ENCODE data around the gene PCIF1.
"Not testable (repeated sequence)": the region's sequence is repeated elsewhere in the genome, so short reads cannot be mapped to it uniquely, and the experiment has no call there.

PCIF1 gene

DNA sequence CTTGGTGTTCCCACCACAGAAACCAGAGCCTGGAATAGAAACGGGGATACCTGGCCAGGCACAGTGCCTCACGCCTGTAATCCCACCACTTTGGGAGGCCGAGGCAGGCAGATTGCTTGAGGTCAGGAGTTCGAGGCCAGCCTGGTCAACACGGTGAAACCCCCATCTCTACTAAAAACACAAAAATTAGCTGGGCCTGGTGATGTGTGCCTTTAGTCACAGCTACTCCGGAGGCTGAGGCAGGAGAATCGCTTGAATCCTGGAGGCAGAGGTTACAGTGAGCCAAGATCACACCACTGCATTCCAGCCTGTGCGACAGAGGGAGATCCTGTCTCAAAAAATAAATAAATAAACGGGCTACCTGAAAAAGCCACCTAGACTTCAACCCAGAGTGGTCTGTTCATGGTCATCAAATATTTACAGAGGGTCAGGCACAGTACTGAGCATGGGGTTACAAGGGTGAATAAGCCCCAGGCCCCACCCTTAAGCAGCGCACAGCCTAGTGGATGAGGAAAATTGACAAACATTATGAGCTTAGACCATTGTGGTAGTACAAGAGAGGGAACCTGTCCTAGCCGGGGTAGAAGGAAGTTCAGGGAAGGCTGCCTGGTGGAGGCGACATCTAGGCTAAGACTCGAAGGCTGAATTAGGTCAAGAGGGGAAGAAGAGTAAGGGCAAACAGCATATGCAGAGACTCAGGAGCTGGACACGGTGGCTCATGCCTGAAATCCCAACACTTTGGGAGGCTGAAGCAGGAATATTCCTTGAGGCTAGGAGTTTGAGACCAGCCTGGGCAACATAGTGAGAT lies 7.2 kb upstream of the PCIF1 start:
- Mint-ChIP-seq H3K9me3 (no peaks in the 10 kb centered on the region), H3K36me3 (ENCODE audit: low read depth) (no peaks in the 10 kb centered on the region), H3K4me1 (ENCODE audit: low read depth) (peaks cover 3% of the 10 kb centered on the region), H3K27ac (no peak overlapping the region), H3K27me3 (ENCODE audit: low read depth) (peaks cover 8% of the 10 kb centered on the region), H3K4me3 (no peak overlapping the region)

DNA sequence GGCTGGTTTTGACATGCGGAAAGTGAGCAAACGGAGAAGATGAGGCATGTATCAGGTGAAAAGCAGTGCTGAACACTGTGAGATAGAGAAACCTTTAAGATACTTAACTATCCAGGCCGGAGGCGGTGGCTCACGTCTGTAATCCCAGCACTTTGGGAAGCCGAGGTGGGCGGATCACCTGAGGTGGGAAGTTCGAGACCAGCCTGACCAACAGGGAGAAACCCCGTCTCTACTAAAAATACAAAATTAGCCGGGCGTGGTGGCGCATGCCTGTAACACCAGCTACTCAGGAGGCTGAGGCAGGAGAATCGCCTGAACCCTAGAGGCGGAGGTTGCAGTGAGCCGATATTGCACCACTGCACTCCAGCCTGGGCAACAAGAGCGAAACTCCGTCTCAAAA lies 2.8 kb upstream of the PCIF1 start:
- not testable (repeated sequence) for H3K9me3 Mint-ChIP-seq, H3K27ac Mint-ChIP-seq

DNA sequence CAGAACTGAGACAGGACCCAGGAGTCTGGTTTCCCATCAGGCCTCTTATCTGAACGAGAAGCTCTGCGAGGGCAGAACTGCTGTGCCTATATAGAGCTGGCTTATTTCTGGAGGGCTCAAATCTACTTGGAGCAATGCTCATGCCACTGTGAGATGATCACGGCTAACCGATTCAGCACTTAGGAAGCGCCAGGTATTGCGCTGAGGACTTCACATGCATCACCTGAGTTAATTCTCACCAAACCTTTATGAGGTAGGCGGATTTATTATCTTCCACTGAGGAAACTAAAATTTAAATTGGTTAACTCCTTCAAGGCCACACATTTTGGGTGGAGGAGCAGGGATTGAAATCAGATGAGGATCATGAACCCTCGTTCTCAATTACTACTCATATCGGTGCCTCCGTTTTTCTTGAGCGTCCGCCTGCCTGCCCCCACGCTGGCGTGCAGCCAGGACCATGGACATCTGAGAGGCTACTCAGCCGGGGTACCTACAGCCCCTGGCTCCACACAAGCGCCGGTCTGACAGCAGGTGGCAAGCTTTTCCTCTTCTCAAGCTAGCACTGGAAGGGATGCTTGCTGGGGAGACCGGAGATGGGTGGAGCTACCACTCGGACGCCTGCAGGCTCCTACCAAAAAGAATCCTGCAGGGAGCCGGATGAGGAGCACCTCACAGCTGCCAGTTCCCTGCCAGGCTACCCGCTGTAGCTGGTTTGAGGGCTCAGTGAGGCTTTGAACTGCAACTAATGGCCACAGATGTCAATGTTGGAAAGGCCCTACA lies 1.0 kb upstream of the PCIF1 start:
- H3K9me3 Mint-ChIP-seq = no peaks in the 10 kb centered on the region

More for the DNA sequence above, 2.8 kb upstream of the PCIF1 start:
- H3K27me3 Mint-ChIP-seq (ENCODE audit: low read depth); H3K4me3 Mint-ChIP-seq; H3K4me1 Mint-ChIP-seq (ENCODE audit: low read depth); H3K36me3 Mint-ChIP-seq (ENCODE audit: low read depth): not testable (repeated sequence)

DNA sequence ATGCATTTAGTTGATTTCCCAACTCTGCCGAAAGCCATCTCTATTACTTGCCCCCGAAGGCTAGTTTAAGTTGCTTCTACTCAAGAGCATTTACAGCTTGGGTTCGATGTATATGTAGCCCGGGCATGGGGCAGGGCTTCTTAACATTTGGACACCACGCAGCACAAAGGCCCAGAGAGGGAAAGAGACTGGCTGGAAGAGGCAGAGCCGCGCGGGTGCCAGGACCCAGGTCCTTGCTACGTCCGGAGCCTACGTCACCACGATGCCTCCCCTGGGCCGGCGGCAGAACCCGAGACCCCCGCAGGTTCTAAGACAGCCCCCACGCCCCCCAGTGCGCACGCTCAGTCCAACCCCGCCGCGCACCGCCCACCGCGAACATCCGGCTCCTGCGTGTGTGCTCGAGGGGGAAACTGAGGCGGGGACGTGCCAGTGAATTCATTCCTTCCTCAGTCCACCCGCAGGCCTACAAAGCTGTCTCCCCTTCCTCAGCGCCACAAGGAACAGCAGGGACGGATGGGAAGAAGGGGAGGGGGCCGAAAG lies 367 bp upstream of the PCIF1 start:
- Mint-ChIP-seq H3K27me3 (ENCODE audit: low read depth) (no peaks in the 10 kb centered on the region), H3K9me3 (no peaks in the 10 kb centered on the region), H3K4me3 (peak overlapping the region; percentile 91), H3K4me1 (ENCODE audit: low read depth) (peaks cover 19% of the 10 kb centered on the region), H3K36me3 (ENCODE audit: low read depth) (peaks cover 17% of the 10 kb centered on the region), H3K27ac (peak overlapping the region; percentile 98)

More for the DNA sequence above, 1.0 kb upstream of the PCIF1 start:
- Mint-ChIP-seq H3K4me3 (peak overlapping the region; percentile 91), H3K27ac (peak overlapping the region; percentile 98), H3K4me1 (ENCODE audit: low read depth) (peaks cover 18% of the 10 kb centered on the region), H3K36me3 (ENCODE audit: low read depth) (peaks cover 14% of the 10 kb centered on the region), H3K27me3 (ENCODE audit: low read depth) (no peaks in the 10 kb centered on the region)

DNA sequence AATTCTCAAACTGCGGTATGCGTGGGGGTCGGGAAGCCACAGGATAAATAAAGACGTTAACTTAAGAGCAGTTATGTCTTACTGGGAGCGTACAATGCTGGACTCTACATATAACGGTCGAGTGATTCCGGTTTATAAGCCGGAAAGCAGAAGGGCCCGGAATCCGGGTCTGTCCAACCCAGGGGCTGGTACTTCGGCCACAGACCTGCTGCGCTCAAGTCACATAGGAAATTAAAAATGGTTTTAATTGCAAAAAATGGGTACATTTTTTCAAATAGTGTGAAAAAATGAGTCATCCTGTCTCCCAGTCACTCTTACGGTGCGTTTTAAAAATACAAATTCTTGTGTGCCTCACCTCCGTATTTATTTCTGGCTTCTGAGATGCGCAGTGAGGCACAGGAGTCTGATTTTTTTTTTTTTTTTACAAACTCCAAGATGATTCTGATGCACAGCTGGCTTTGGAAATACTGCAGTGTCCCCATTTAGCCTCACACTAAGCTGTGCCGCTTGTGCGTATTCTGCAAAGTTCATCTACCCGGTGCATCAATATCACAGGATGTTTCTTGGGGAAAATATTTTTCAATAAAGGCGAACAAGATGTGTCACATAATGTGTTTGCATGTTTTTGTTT lies 1.0 kb downstream of the PCIF1 start:
- Mint-ChIP-seq H3K27me3 (ENCODE audit: low read depth) (no peaks in the 10 kb centered on the region), H3K4me1 (ENCODE audit: low read depth) (peaks cover 23% of the 10 kb centered on the region), H3K36me3 (ENCODE audit: low read depth) (peaks cover 24% of the 10 kb centered on the region)

DNA sequence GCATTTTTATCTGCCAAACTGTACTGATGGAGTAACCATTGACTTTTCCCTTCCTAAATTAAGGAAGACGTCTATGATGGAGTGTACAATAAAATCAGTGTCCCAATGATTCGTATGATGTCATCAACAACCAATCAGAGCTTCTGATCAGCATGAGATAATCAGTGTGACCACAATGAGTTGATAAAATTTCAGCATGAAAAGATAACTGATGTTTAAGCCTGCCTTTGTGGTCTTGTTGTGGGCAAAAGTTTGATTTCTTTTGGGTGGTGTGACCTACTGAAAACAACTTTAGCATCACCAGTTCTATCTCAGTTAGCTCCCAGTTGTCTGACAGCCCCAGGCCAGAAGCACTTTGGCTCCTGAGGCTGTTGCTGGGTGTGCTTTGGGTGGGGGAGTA lies 3.3 kb downstream of the PCIF1 start:
- H3K27me3 Mint-ChIP-seq (ENCODE audit: low read depth) = no peaks in the 10 kb centered on the region
- no peaks in the 10 kb centered on the region for H3K9me3 Mint-ChIP-seq
- H3K36me3 Mint-ChIP-seq (ENCODE audit: low read depth) = peaks cover 25% of the 10 kb centered on the region
- peak overlapping the region; percentile 43 for H3K27ac Mint-ChIP-seq
- peaks cover 23% of the 10 kb centered on the region for H3K4me1 Mint-ChIP-seq (ENCODE audit: low read depth)
- peak overlapping the region; percentile 61 for H3K4me3 Mint-ChIP-seq

More for the DNA sequence above, 1.0 kb downstream of the PCIF1 start:
- Mint-ChIP-seq H3K9me3 (no peaks in the 10 kb centered on the region), H3K4me3 (peak overlapping the region; percentile 98), H3K27ac (peak overlapping the region; percentile 96)

DNA sequence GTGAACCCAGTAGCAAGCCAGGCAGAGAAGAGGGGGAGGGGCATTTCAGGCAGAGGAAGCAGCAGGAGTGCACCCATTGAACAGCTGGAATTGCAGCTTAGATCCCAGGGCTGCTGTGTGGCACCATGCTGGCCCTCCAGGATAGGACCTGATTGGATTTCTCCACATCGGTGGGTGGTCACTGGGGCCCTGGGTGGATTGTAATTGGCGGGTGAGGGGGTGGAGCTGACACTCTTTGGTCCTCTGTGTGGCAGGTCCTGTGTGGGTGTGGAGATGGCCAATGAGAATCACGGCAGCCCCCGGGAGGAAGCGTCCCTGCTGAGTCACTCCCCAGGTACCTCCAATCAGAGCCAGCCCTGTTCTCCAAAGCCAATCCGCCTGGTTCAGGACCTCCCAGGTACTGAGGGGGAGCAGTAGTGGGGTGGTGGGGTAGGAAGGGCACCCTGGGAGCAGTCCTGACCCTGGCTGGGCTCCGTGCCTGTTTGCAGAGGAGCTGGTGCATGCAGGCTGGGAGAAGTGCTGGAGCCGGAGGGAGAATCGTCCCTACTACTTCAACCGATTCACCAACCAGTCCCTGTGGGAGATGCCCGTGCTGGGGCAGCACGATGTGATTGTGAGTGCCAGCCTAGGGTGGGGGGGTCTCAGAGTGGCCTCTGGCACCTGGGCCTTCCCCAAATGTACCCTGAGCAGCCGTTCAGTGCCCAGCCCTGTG lies 4.4 kb downstream of the PCIF1 start:
- H3K27ac Mint-ChIP-seq = no peak overlapping the region
- peaks cover 27% of the 10 kb centered on the region for H3K36me3 Mint-ChIP-seq (ENCODE audit: low read depth)

DNA sequence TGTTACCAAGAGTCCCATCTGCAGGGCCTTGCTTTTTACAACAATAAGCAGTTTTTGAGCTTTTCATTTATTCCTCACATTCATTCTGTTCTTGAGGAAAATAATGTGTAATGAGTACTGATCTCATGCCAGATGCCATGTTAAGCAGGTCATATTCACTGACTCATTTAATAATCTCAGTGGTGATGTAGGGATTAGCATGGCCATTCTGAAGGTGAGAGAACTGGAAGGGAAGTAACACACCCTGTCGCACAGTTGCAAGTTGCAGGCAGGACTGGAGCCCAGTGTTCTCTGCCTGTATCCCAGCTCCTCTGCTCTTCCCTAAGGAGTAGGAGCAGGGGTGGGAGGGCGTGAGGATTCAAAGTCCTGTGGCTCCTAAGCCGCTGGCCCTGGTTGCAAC lies 5.6 kb downstream of the PCIF1 start:
- H3K36me3 Mint-ChIP-seq (ENCODE audit: low read depth) = peaks cover 39% of the 10 kb centered on the region
- no peaks in the 10 kb centered on the region for H3K9me3 Mint-ChIP-seq
- peaks cover 19% of the 10 kb centered on the region for H3K4me1 Mint-ChIP-seq (ENCODE audit: low read depth)
- no peaks in the 10 kb centered on the region for H3K27me3 Mint-ChIP-seq (ENCODE audit: low read depth)
- H3K4me3 Mint-ChIP-seq = no peak overlapping the region
- no peak overlapping the region for H3K27ac Mint-ChIP-seq

More for the DNA sequence above, 4.4 kb downstream of the PCIF1 start:
- Mint-ChIP-seq H3K4me1 (ENCODE audit: low read depth) (peaks cover 19% of the 10 kb centered on the region), H3K4me3 (no peak overlapping the region), H3K27me3 (ENCODE audit: low read depth) (no peaks in the 10 kb centered on the region), H3K9me3 (no peaks in the 10 kb centered on the region)

DNA sequence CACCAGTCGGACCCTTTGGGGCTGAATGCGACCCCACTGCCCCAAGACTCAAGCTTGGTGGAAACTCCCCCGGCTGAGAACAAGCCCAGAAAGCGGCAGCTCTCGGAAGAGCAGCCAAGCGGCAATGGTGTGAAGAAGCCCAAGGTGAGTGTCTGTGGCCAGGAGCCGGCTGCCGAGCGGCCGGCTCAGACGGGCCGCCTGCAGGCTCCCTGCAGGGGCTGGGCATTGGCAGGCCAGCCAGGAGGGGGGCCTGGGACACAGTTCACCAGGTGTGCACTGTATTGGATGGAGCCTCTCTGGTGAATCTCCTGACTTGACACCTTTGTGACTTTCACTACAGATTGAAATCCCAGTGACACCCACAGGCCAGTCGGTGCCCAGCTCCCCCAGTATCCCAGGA lies 6.0 kb downstream of the PCIF1 start:
- no peak overlapping the region for H3K4me3 Mint-ChIP-seq
- H3K27me3 Mint-ChIP-seq (ENCODE audit: low read depth) = no peaks in the 10 kb centered on the region
- H3K4me1 Mint-ChIP-seq (ENCODE audit: low read depth) = peaks cover 19% of the 10 kb centered on the region
- H3K9me3 Mint-ChIP-seq = no peaks in the 10 kb centered on the region
- peaks cover 38% of the 10 kb centered on the region for H3K36me3 Mint-ChIP-seq (ENCODE audit: low read depth)
- no peak overlapping the region for H3K27ac Mint-ChIP-seq

DNA sequence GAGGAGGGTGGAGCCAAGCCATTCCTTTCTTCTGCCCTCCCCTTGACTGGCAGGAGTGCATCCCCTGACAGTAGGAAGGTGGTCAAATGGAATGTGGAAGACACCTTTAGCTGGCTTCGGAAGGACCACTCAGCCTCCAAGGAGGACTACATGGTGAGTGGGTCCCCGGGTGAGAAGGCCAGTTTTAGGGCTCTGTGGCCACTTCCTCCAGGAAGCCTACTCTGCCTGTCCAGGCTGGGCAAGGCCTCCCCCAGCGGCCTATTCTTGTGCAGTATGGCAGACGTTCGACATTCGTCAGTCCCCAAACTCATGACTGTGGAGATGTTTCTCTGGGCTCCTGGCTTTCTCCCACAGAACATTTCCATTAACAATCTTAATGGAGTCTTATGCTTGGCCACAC lies 9.1 kb downstream of the PCIF1 start:
- H3K36me3 Mint-ChIP-seq (ENCODE audit: low read depth) = peaks cover 32% of the 10 kb centered on the region
- no peak overlapping the region for H3K27ac Mint-ChIP-seq
- no peaks in the 10 kb centered on the region for H3K9me3 Mint-ChIP-seq
- no peaks in the 10 kb centered on the region for H3K27me3 Mint-ChIP-seq (ENCODE audit: low read depth)
- no peak overlapping the region for H3K4me3 Mint-ChIP-seq
- H3K4me1 Mint-ChIP-seq (ENCODE audit: low read depth) = peaks cover 4% of the 10 kb centered on the region

DNA sequence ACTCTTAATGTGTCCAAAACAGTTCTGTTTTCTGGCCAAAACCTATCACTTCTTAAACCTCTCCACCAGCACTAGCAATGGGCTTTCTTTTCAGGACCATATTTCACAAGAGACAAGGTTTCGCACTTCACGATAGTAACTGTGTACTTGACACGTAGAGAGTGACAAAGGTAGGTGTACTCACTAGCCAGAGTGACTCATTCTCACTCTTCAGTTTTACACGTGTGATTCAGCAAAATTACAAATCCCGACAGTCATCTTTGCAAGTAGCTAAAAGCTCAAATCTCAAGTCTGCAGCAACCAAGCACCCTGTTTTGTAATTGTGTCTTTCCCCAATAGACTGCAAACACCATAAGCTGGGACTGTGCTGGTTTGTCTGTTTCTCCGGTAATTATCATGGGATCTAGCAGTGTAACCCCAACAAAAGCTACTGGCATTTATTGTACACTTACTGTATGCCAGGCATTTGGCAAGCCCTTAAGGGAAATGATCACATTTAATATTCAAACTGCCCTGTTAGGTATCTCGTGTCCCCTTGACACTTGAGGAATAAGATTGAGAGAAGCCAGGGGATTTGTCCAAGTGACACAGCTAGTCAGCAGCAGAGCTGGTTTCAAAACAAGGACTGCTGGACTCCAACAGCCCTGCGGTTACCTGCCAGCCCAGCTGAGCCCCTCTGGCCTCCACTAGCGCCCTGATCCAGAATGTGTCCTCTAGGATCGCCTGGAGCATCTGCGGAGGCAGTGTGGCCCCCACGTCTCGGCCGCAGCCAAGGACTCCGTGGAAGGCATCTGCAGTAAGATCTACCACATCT lies 9.9 kb downstream of the PCIF1 start:
- no peaks in the 10 kb centered on the region for H3K27me3 Mint-ChIP-seq (ENCODE audit: low read depth)
- peak overlapping the region; percentile 31 for H3K27ac Mint-ChIP-seq
- peaks cover 34% of the 10 kb centered on the region for H3K36me3 Mint-ChIP-seq (ENCODE audit: low read depth)
- no peak overlapping the region for H3K4me3 Mint-ChIP-seq
- peaks cover 4% of the 10 kb centered on the region for H3K4me1 Mint-ChIP-seq (ENCODE audit: low read depth)
- no peaks in the 10 kb centered on the region for H3K9me3 Mint-ChIP-seq

DNA sequence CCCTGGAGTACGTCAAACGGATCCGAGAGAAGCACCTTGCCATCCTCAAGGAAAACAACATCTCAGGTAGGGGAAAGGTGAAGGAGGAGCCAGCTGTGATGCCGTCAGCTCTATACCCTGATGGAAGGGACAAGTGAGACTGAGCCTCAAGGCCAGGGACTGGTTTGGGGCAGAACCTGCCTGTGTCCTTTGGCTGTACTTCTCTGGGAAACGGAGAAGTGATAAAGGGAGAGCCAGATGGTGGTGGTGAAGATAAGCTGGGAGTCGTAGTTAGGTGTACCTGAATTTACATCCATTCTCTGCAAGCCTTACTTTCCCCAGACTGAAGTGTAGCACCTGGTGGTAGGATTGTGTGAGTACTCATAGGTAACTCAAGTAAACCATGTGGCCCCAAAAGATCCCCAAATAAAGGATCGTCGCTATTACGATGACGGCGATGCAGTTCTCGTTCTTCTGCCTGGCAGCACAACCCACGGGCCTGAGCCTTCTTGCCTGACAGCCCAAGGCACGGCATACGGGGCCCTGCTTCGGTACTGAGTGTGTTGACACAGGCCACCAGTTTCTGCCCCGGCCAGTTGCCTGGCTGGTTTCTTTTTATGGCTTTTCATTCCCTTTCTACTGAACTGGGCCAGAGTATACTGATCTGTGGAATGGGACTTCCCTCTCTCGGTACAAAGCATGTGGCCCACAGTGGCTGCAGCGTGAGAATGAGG lies 10.6 kb downstream of the PCIF1 start:
- Mint-ChIP-seq H3K27me3 (ENCODE audit: low read depth) (no peaks in the 10 kb centered on the region), H3K27ac (peak overlapping the region; percentile 31), H3K4me1 (ENCODE audit: low read depth) (no peaks in the 10 kb centered on the region), H3K36me3 (ENCODE audit: low read depth) (peaks cover 30% of the 10 kb centered on the region), H3K9me3 (no peaks in the 10 kb centered on the region), H3K4me3 (no peak overlapping the region)

DNA sequence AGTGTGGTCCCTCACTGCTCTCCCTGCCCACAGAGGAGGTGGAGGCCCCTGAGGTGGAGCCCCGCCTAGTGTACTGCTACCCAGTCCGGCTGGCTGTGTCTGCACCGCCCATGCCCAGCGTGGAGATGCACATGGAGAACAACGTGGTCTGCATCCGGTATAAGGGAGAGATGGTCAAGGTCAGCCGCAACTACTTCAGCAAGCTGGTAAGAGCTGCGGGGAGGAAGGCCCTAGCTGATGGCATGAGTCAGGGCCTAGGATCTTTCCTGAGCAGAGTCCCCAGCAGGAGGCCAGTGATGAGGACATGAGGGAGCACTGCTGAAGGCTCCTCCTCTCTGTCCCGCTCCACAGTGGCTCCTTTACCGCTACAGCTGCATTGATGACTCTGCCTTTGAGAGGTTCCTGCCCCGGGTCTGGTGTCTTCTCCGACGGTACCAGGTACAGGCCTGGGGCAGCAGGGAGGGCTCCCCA lies 11.2 kb downstream of the PCIF1 start:
- Mint-ChIP-seq H3K27me3 (ENCODE audit: low read depth) (no peaks in the 10 kb centered on the region), H3K36me3 (ENCODE audit: low read depth) (peaks cover 30% of the 10 kb centered on the region), H3K9me3 (no peaks in the 10 kb centered on the region), H3K27ac (no peak overlapping the region), H3K4me1 (ENCODE audit: low read depth) (no peaks in the 10 kb centered on the region), H3K4me3 (no peak overlapping the region)

Data from T-helper 1 cell treated with Interleukin-12 subunit alpha and Interleukin-12 subunit beta and Interleukin-4 antibody, amounts not matched to agents 30 μg/mL and 1 μg/mL, for 36 hours (primary cell).